Lower leg skin (tissue), 4 donors: ENCODE results near the gene UBA3. TPM values are rescaled to one million over a fixed set of nuclear protein-coding genes. Genes with fewer than 3 reads are reported as not detected.

Source experiments
- DNase-seq, 2 donors: peaks; one replicate each; pipeline ENCODE4 v3.0.0-alpha.2; 2019; ENCODE audit warnings: low spot score in 2 of 2
- H3K4me3 ChIP-seq: fragments of 200-600 bp; sonication (generic); 2 replicates; pipeline ENCODE4 v1.5.1; 2017; ENCODE audit warnings: mild to moderate bottlenecking, low read depth; ENCODE audit not compliant: poor library complexity, severe bottlenecking
- CTCF ChIP-seq, 3 donors: fragments of 450-650 bp; IDR thresholded peaks; one replicate each; pipeline ENCODE4 v1.5.1; 2016; ENCODE audit warnings: antibody characterized with exemption in 3 of 3, mild to moderate bottlenecking in 3 of 3, moderate library complexity in 2 of 3
- POLR2A ChIP-seq, 2 donors: fragments of 450-650 bp; IDR thresholded peaks; one replicate each; pipeline ENCODE4 v1.6.1; 2016 to 2017; ENCODE audit warnings: antibody characterized with exemption in 2 of 2, mild to moderate bottlenecking in 1 of 2, moderate library complexity in 1 of 2
- WGBS, 2 donors: methylation state at CpG; one replicate each; pipeline ENCODE4 v1.1.5; 2018; 5-methylcytosine and 5-hydroxymethylcytosine counted together
- intact Hi-C: fragments of 100-400 bp; cut with DNase I; formaldehyde crosslinking; loops from one replicate; pipeline ENCODE4 v1.15.0; 2023; ENCODE audit warnings: low total_unique reads
- total RNA-seq, 4 donors: library from RNA; depleted of rRNA; stranded (reverse); fragments of >200 nt; gene quantifications; one replicate each; pipeline ENCODE4 v1.1.0, GENCODE V29; 2016

UBA3 gene
- total RNA-seq, 4 donors from 2014 or later: 33.8 to 54.6 (median 36.6) TPM

GRCh38 chr3:69097407-69098086, 17.4 kb upstream of the UBA3 start:
- intact Hi-C loops: no loop called here
- no peak for DNase-seq
- TF ChIP-seq POLR2A (IDR thresholded peaks at IDR 0.05) (no peak), CTCF (IDR thresholded peaks at IDR 0.05) (no peak)
- WGBS, 2 donors: 80 to 89% methylated on average over 9 of the region's 9 CpGs
- no peak overlapping the region for H3K4me3 ChIP-seq

GRCh38 chr3:69096299-69096698, 16.1 kb upstream of the UBA3 start:
- 90 to 96% methylated on average over 5 of the region's 5 CpGs for WGBS, 2 donors
- intact Hi-C loops: no loop called here
- DNase-seq: no peak
- H3K4me3 ChIP-seq: no peak overlapping the region
- TF ChIP-seq POLR2A (IDR thresholded peaks at IDR 0.05) (no peak), CTCF (IDR thresholded peaks at IDR 0.05) (no peak)

GRCh38 chr3:69095636-69096035, 15.5 kb upstream of the UBA3 start:
- DNase-seq: no peak
- no peak overlapping the region for H3K4me3 ChIP-seq
- intact Hi-C loops: no loop called here
- TF ChIP-seq CTCF (IDR thresholded peaks at IDR 0.05) (no peak), POLR2A (IDR thresholded peaks at IDR 0.05) (no peak)
- 68 to 70% methylated on average over 5 of the region's 5 CpGs for WGBS, 2 donors

GRCh38 chr3:69094467-69095205, 14.5 kb upstream of the UBA3 start:
- no peak for DNase-seq
- intact Hi-C loops: no loop called here
- 41 to 44% methylated on average over 8 of the region's 8 CpGs for WGBS, 2 donors
- H3K4me3 ChIP-seq: no peak overlapping the region
- TF ChIP-seq CTCF (IDR thresholded peaks at IDR 0.05) (no peak), POLR2A (IDR thresholded peaks at IDR 0.05) (no peak)

- no peak for TF ChIP-seq POLR2A (IDR thresholded peaks at IDR 0.05)
- no peak overlapping the region for H3K4me3 ChIP-seq
- intact Hi-C loops: no loop called here
- no peak for DNase-seq
- WGBS, 2 donors: 20 to 31% methylated on average over 4 of the region's 4 CpGs
These were observed 11.9 kb upstream of the UBA3 start for GRCh38 chr3:69092030-69092516.

- 56 to 60% methylated on average over 5 of the region's 5 CpGs for WGBS, 2 donors
- H3K4me3 ChIP-seq: no peak overlapping the region
- intact Hi-C loops: no loop called here
- TF ChIP-seq CTCF (IDR thresholded peaks at IDR 0.05) (no peak), POLR2A (IDR thresholded peaks at IDR 0.05) (no peak)
- DNase-seq: no peak
These were observed 11.3 kb upstream of the UBA3 start for GRCh38 chr3:69091389-69092029.
